Epithelial cell of proximal tubule (primary cell): ENCODE measurements around the gene ZNF37A. TPM values are rescaled to one million over a fixed set of nuclear protein-coding genes. Genes with fewer than 3 reads are reported as not detected.
"Not testable (repeated sequence)": the region's sequence is repeated elsewhere in the genome, so short reads cannot be mapped to it uniquely, and the experiment has no call there.

Experiments
- DNase-seq: peaks from one replicate; pipeline ENCODE4 v3.0.0-alpha.2; 2011; ENCODE audit warnings: low read depth
- H3K4me3 ChIP-seq: 2 replicates; pipeline ENCODE4 v1.5.1; 2011; ENCODE audit warnings: low read depth, mild to moderate bottlenecking, low read length
- CTCF ChIP-seq: conservative IDR thresholded peaks from 2 replicates; pipeline ENCODE4 v1.5.1; 2012; ENCODE audit warnings: low read depth, mild to moderate bottlenecking, low read length
- total RNA-seq: library from RNA; depleted of rRNA; stranded (reverse); fragments of >200 nt; gene quantifications from 2 replicates; pipeline ENCODE4 v1.2.3, GENCODE V29; 2015

Gene ZNF37A
- total RNA-seq, 1 donor from 2014 or later = 12.5 TPM

GRCh38 chr10:38072552-38072951 lies 21.6 kb upstream of the ZNF37A start:
- no peak for TF ChIP-seq CTCF
- no peak for DNase-seq
- H3K4me3 ChIP-seq = no peak overlapping the region

- no peak for TF ChIP-seq CTCF
- DNase-seq = no peak
- H3K4me3 ChIP-seq = no peak overlapping the region
Measured at GRCh38 chr10:38076687-38077086, 17.4 kb upstream of the ZNF37A start.

- DNase-seq = not testable (repeated sequence)
- H3K4me3 ChIP-seq = peak overlapping the region; percentile 70
Measured at GRCh38 chr10:38093318-38093717, 819 bp upstream of the ZNF37A start.

GRCh38 chr10:38093816-38094157 lies 350 bp upstream of the ZNF37A start:
- peak overlapping the region; percentile 70 for H3K4me3 ChIP-seq
- no peak for TF ChIP-seq CTCF
- no peak for DNase-seq

- H3K4me3 ChIP-seq = peak overlapping the region; percentile 70
- DNase-seq = no peak
- TF ChIP-seq CTCF = no peak
Measured at GRCh38 chr10:38094927-38095574, 914 bp downstream of the ZNF37A start.

GRCh38 chr10:38102880-38103279 lies 8.7 kb downstream of the ZNF37A start:
- no peak overlapping the region for H3K4me3 ChIP-seq
- DNase-seq = no peak
- TF ChIP-seq CTCF = no peak

GRCh38 chr10:38103756-38104155 lies 9.6 kb downstream of the ZNF37A start:
- no peak for DNase-seq
- no peak overlapping the region for H3K4me3 ChIP-seq
- TF ChIP-seq CTCF = no peak
